Measurements from ENCODE around the gene BCKDHB.

GRCh38 chr6:80161434-80161833, 55.0 kb downstream of the BCKDHB start:
- no peak for TF ChIP-seq CTCF (conservative IDR thresholded peaks at IDR 0.05)
- no peak for TF ChIP-seq ZFX (IDR thresholded peaks at IDR 0.05)
